Pancreas (tissue), 10 donors: ENCODE measurements around the gene MYL4. TPM values are rescaled to one million over a fixed set of nuclear protein-coding genes. Genes with fewer than 3 reads are reported as not detected.

ENCODE experiments used
- ATAC-seq, 4 donors: fragments of 200-7000 bp; cut with Tn5 transposase; one replicate each; pipeline versions ENCODE4 v1.8.0 to v1.9.1; 2020; ENCODE audit warnings: mild to moderate bottlenecking in 4 of 4, moderate library complexity in 4 of 4
- DNase-seq, 6 donors: peaks; one replicate each; pipeline ENCODE4 v3.0.0-alpha.2; 2020
- FAIRE-seq: peaks from 2 replicates; lab custom pipeline; 2012; peaks lifted over from hg19 to GRCh38; lab: Jason Lieb, UNC
- H3K27ac ChIP-seq, 4 donors: fragments of 200-600 bp; sonication (generic); 1 replicate in 3 of 4; 2 replicates in 1 of 4; pipeline versions ENCODE4 v1.5.0 to v1.8.0; 2020
- H3K27me3 ChIP-seq, 4 donors: fragments of 200-600 bp; one replicate each; pipeline ENCODE4 v1.8.0; 2021
- H3K36me3 ChIP-seq, 3 donors: fragments of 200-600 bp; sonication (generic) in 1 of 3; one replicate each; pipeline versions ENCODE4 v1.5.0 to v1.8.0; 2020 to 2021
- H3K4me1 ChIP-seq, 3 donors: fragments of 200-600 bp; one replicate each; pipeline ENCODE4 v1.8.0; 2021
- H3K4me3 ChIP-seq, 4 donors: fragments of 200-600 bp; sonication (generic) in 2 of 4; one replicate each; pipeline versions ENCODE4 v1.5.0 to v1.8.0; 2020 to 2021
- H3K9me3 ChIP-seq, 4 donors: fragments of 200-600 bp; one replicate each; pipeline ENCODE4 v1.8.0; 2021
- WGBS, 2 donors: extraction: QIAGEN DNeasy Blood & Tissue Kit; methylation state at CpG; one replicate each; pipeline ENCODE4 v1.1.7; 2013; 5-methylcytosine and 5-hydroxymethylcytosine counted together
- intact Hi-C, 3 donors: fragments of 100-400 bp; cut with DNase I; formaldehyde crosslinking; loops; one replicate each; pipeline versions ENCODE4 v1.11.1 to v1.14.2; 2022
- polyA plus RNA-seq, 2 donors: library from polyadenylated mRNA; stranded (reverse); fragments of 200-250 nt; gene quantifications; one replicate each; pipeline ENCODE4 v1.2.3, GENCODE V29; 2013
- total RNA-seq, 6 donors: library from RNA; stranded (reverse); fragmentation: NEBNext Ultra II Directional in 4 of 6; extraction: Animal tissue kit (Norgen Biotek cat#: 25700) in 4 of 6; gene quantifications; one replicate each; pipeline versions ENCODE4 v1.2.1 to v1.2.4, GENCODE V29; 2021 to 2023
- TF ChIP-seq, protein P1 (sequence below), 4 donors: fragments of 200-600 bp; sonication (generic) in 3 of 4; IDR thresholded peaks; one replicate each; pipeline versions ENCODE4 v1.5.0 to v1.8.0; 2021; ENCODE audit warnings: antibody characterized with exemption in 4 of 4
- donor health status: healthy with polysubstance abuse.
- donor health status: DM: no; HTN: no; CAD: no; lungs with moderate emphysema.
- donor health status: DM: no; HTN: no; CAD: no.
- donor health status: control.
- donor health status: control.
- donor health status: Bipolar disorder and iron deficiency.
- donor health status: DM: yes; HTN: yes; CAD: no.
- donor health status: DM: no; HTN: no; CAD: no.
- donor health status: DM: no; HTN: no; CAD: no.
- donor health status: DM: yes; HTN: yes; CAD: no.

MYL4 gene
- total and polyA plus RNA-seq, 8 donors: 0.23 to 0.53 (median 0.28) TPM; not detected in 4

GRCh38 chr17:47254403-47254943 is 45.3 kb downstream of the MYL4 start:
- 14% methylated on average over 15 of the region's 15 CpGs for WGBS, 2 donors
- H3K27me3 ChIP-seq: peaks cover 0 to 13% (median 0%) of the 10 kb centered on the region in 4 donors
- ATAC-seq (peak in 1 of 4 donors; percentile 6), FAIRE-seq (no peak), DNase-seq (peak in 1 of 6 donors; percentile 47)
- TF ChIP-seq, protein P1, sequence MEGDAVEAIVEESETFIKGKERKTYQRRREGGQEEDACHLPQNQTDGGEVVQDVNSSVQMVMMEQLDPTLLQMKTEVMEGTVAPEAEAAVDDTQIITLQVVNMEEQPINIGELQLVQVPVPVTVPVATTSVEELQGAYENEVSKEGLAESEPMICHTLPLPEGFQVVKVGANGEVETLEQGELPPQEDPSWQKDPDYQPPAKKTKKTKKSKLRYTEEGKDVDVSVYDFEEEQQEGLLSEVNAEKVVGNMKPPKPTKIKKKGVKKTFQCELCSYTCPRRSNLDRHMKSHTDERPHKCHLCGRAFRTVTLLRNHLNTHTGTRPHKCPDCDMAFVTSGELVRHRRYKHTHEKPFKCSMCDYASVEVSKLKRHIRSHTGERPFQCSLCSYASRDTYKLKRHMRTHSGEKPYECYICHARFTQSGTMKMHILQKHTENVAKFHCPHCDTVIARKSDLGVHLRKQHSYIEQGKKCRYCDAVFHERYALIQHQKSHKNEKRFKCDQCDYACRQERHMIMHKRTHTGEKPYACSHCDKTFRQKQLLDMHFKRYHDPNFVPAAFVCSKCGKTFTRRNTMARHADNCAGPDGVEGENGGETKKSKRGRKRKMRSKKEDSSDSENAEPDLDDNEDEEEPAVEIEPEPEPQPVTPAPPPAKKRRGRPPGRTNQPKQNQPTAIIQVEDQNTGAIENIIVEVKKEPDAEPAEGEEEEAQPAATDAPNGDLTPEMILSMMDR (IDR thresholded peaks at IDR 0.05): no peak
- peak overlapping the region; percentile 21 to 69 (median 59) for H3K4me3 ChIP-seq
- peaks cover 0 to 5% (median 5%) of the 10 kb centered on the region in 3 donors for H3K4me1 ChIP-seq
- no peaks in the 10 kb centered on the region for H3K9me3 ChIP-seq
- H3K36me3 ChIP-seq: no peaks in the 10 kb centered on the region
- intact Hi-C loops: no loop called here
- H3K27ac ChIP-seq: no peak overlapping the region

GRCh38 chr17:47257651-47258339 is 48.6 kb downstream of the MYL4 start:
- Histone ChIP-seq H3K4me3 (no peak overlapping the region), H3K36me3 (no peaks in the 10 kb centered on the region), H3K4me1 (peaks cover 0 to 5% (median 5%) of the 10 kb centered on the region in 3 donors), H3K27me3 (peaks cover 0 to 17% (median 0%) of the 10 kb centered on the region in 4 donors), H3K9me3 (no peaks in the 10 kb centered on the region), H3K27ac (no peak overlapping the region)
- WGBS, 2 donors: 33% methylated on average over 9 of the region's 9 CpGs
- ATAC-seq (no peak), FAIRE-seq (no peak), DNase-seq (no peak)
- intact Hi-C loops: no loop called here
- TF ChIP-seq, protein P1 (IDR thresholded peaks at IDR 0.05): no peak

DNA sequence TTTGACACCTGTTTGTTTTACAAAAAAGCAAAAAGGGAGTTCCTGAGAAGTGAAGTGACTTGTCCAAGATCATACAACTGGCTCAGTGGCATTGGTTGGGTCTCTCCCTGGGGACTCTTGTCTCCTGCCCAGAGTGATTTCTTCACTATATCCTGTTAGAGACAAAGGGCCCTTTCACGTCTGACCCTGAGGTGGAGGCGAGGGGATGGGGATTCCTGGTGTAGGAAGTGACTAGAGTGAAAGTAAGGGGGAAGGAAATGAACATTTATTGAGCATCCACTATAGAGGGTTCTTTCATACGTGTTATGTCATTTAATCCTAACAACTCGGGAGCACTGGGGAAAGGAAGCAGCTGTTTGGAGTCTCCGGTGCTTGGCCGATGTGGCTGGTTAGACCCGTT is 53.4 kb downstream of the MYL4 start:
- 72% methylated on average over 7 of the region's 7 CpGs for WGBS, 2 donors
- Histone ChIP-seq H3K9me3 (no peaks in the 10 kb centered on the region), H3K4me3 (no peak overlapping the region), H3K4me1 (no peaks in the 10 kb centered on the region), H3K27ac (no peak overlapping the region), H3K27me3 (peaks cover 0 to 3% (median 0%) of the 10 kb centered on the region in 4 donors), H3K36me3 (no peaks in the 10 kb centered on the region)
- TF ChIP-seq, protein P1 (IDR thresholded peaks at IDR 0.05): no peak
- intact Hi-C loops: no loop called here
- no peak for ATAC-seq
- no peak for DNase-seq
- FAIRE-seq: no peak

DNA sequence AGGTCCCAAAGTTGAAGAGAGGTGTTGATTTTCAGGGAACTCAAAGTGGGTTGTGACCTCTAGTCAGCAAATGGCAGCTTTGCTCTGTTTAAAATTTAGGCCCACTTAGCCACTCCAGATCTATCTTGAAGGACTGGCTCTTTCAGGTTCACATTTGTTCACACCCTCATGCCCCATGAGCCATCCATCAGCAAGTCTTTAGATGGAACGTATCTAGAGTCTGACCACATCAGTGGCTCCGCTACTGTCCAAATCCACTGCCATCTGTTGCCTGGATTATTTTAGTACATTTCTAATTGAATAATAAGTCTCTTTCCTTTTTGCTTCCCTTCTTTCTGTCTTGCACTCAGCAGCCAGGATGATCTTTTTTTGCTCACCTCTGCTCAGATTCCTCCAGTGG is 55.0 kb downstream of the MYL4 start:
- intact Hi-C loops: no loop called here
- Histone ChIP-seq H3K4me1 (no peaks in the 10 kb centered on the region), H3K9me3 (no peaks in the 10 kb centered on the region), H3K27ac (no peak overlapping the region), H3K27me3 (peaks cover 0 to 3% (median 0%) of the 10 kb centered on the region in 4 donors), H3K4me3 (no peak overlapping the region), H3K36me3 (no peaks in the 10 kb centered on the region)
- WGBS, 2 donors: 86 to 87% methylated on average over 2 of the region's 2 CpGs
- TF ChIP-seq, protein P1 (IDR thresholded peaks at IDR 0.05): no peak
- no peak for FAIRE-seq
- no peak for DNase-seq
- no peak for ATAC-seq
